GM12878 (cell line): ENCODE data around the gene DYNC1H1. TPM values are rescaled to one million over a fixed set of nuclear protein-coding genes. Genes with fewer than 3 reads are reported as not detected.

Source experiments
- ATF3 ChIP-seq: IDR thresholded peaks from 2 replicates; pipeline ENCODE4 v1.6.1; 2011; ENCODE audit warnings: low read depth, mild to moderate bottlenecking, low read length, moderate library complexity, borderline replicate concordance; ENCODE audit errors: extremely low read depth
- CBX3 ChIP-seq: fragments of 200-600 bp; sonication (generic); IDR thresholded peaks from 2 replicates; pipeline ENCODE4 v1.6.1; 2016; ENCODE audit warnings: low read depth, borderline replicate concordance
- DPF2 ChIP-seq: fragments of 450-650 bp; IDR thresholded peaks from 2 replicates; pipeline ENCODE4 v1.6.1; 2017; ENCODE audit warnings: mild to moderate bottlenecking
- E4F1 ChIP-seq: fragments of 450-650 bp; IDR thresholded peaks from 2 replicates; pipeline ENCODE4 v1.6.1; 2018; ENCODE audit warnings: borderline replicate concordance, mild to moderate bottlenecking; ENCODE audit not compliant: partially characterized antibody
- EGR1 ChIP-seq, 2 experiments: IDR thresholded peaks; 1 replicate in 1 of 2; 2 replicates in 1 of 2; pipeline ENCODE4 v1.6.1; 2011 to 2012; ENCODE audit warnings: low read depth in 2 of 2, low read length in 2 of 2, borderline replicate concordance in 1 of 2, mild to moderate bottlenecking in 1 of 2, moderate library complexity in 1 of 2
- EP300 ChIP-seq, 2 experiments: fragments of 150-350 bp in 1 of 2; IDR thresholded peaks; 2 replicates each; pipeline ENCODE4 v1.6.1; 2011 to 2012; ENCODE audit warnings: low read depth in 2 of 2, low read length in 2 of 2, borderline replicate concordance in 1 of 2, improper control_type of control experiment in 1 of 2, inconsistent platforms in 1 of 2; ENCODE audit not compliant: control insufficient read depth in 1 of 2
- FOXK2 ChIP-seq: fragments of 450-650 bp; IDR thresholded peaks from 2 replicates; pipeline ENCODE4 v1.6.1; 2017; ENCODE audit warnings: mild to moderate bottlenecking, moderate library complexity
- HDAC6 ChIP-seq: fragments of 200-600 bp; sonication (generic); IDR thresholded peaks from one replicate; pipeline ENCODE4 v1.8.0; 2017; ENCODE audit warnings: antibody characterized with exemption; ENCODE audit not compliant: unreplicated experiment
- IKZF1 ChIP-seq: fragments of 450-650 bp; conservative IDR thresholded peaks from 2 replicates; pipeline ENCODE4 v1.6.1; 2017; ENCODE audit warnings: antibody characterized with exemption, mild to moderate bottlenecking
- RCOR1 ChIP-seq: conservative IDR thresholded peaks from 2 replicates; pipeline ENCODE4 v1.6.1; 2012; ENCODE audit warnings: low read depth, low read length, improper control_type of control experiment
- RELA ChIP-seq: fragments of 450-650 bp; IDR thresholded peaks from 2 replicates; pipeline ENCODE4 v1.8.0; 2014; ENCODE audit warnings: borderline replicate concordance; ENCODE audit not compliant: partially characterized antibody
- SMAD1 ChIP-seq: fragments of 450-650 bp; IDR thresholded peaks from 2 replicates; pipeline ENCODE4 v1.6.1; 2018; ENCODE audit warnings: mild to moderate bottlenecking, low read depth; ENCODE audit not compliant: partially characterized antibody
- ZBTB4 ChIP-seq: fragments of 450-650 bp; formaldehyde crosslinking; IDR thresholded peaks from 2 replicates; pipeline ENCODE4 v1.4.0; 2022; ENCODE audit warnings: mild to moderate bottlenecking, moderate library complexity
- ZBTB40 ChIP-seq: fragments of 450-650 bp; IDR thresholded peaks from 2 replicates; pipeline ENCODE4 v1.6.1; 2016; ENCODE audit warnings: mild to moderate bottlenecking, moderate library complexity, borderline replicate concordance
- polyA plus RNA-seq, 11 experiments: library from polyadenylated mRNA; depleted of rRNA in 4 of 11; unstranded in 6 of 11; stranded (reverse) in 5 of 11; fragments of >200 nt; fragmentation: Nextera tagmentation in 4 of 11; fragmentation: Illumina TruSeq in 1 of 11; extraction: Ambion mirVana in 4 of 11; extraction: Trizol in 1 of 11; gene quantifications; 1 replicate in 1 of 11; 2 replicates in 10 of 11; pipeline versions ENCODE4 v1.2.1 to v1.2.3, GENCODE V29; 2011 to 2016; ENCODE audit warnings: inconsistent platforms in 2 of 11, missing spikeins in 2 of 11, low read depth in 1 of 11
- total RNA-seq, 4 experiments: library from RNA; depleted of rRNA in 3 of 4; stranded (reverse); fragments of >200 nt in 3 of 4; fragmentation: Illumina TruSeq in 1 of 4; extraction: Trizol in 1 of 4; gene quantifications; 2 replicates each; pipeline versions ENCODE4 v1.2.1 to v1.2.3, GENCODE V29; 2013 to 2021

The DYNC1H1 gene
- total and polyA plus RNA-seq, 10 of the 15 experiments (the other 5 are each of a cell fraction or from before 2014, with no cell fraction given) = 38.4 to 291 (median 111) TPM

- TF ChIP-seq E4F1 (no peak), EGR1 (IDR thresholded peaks at IDR 0.05; ENCODE audit: borderline replicate concordance in 1 of 2, low read depth in 2 of 2, low read length in 2 of 2) (peak; percentile 60 to 97), EP300 (IDR thresholded peaks at IDR 0.05; ENCODE audit: borderline replicate concordance in 1 of 2, control insufficient read depth in 1 of 2, low read depth in 2 of 2, low read length in 2 of 2) (peak in 1 of 2 experiments; percentile 97; a peak in 1 of 4 replicates), DPF2 (peak; percentile 80), HDAC6 (peak; percentile 76), CBX3 (no peak), IKZF1 (peak; percentile 94), ZBTB4 (CRISPR knock-in tag) (no peak), SMAD1 (peak; percentile 63), RCOR1 (no peak), ZBTB40 (no peak), ATF3 (no peak), RELA (peak; percentile 23), FOXK2 (no peak)
Measured at GRCh38 chr14:102086972-102087761, 122.8 kb downstream of the DYNC1H1 start, which contains the start of gene HSP90AA1 (continued).
